Ramos (cell line): ENCODE data around the gene ERG.

Source experiments
- in situ Hi-C: fragments of 300-500 bp; cut with MboI; formaldehyde crosslinking; loops from one replicate; pipeline ENCODE4 v1.14.3; 2022; ENCODE audit warnings: low sequenced_read_pairs; ENCODE audit not compliant: unreplicated experiment

ERG gene

DNA sequence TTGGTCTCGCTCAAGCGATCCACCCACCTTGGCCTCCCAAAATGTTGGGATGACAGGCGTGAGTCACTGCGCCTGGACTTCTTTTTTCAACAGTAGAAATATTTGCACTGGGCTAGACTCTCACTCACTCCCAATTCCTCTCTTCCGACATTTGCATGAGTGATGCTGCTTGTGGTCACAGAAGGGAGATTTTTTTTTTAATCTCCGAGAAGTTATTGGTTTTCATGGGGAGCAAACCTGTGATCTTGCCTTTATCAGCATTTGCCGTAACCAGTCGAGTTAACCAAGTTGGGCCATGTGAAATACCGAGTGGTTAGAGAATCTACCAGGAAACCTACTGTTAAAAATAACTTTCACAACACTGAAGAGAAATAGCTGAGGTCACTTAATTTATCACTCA is 21.1 kb downstream of the ERG start:
- in situ Hi-C loops = no loop called here

GRCh38 chr21:38476385-38476784 is 21.9 kb downstream of the ERG start:
- in situ Hi-C loops = no loop called here

DNA sequence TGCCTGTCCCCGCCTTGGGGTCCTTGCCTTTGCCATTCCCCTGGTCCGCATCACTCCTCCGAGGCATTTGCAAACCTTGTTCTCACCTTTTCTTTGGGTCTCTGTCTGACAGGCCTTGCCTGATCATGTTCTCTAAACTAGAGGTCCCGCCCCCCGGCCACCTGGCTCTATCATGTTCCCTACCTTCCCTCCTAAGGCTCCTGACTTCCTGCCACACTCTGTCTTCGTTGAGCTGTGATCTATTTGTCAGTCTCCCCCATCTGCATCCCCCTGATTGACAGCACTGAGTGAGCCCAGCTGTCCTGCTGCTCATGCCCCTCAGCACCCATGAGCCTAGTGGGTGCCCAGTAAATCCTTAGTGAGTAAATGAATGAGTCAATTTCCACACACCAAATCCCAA is 22.8 kb downstream of the ERG start:
- in situ Hi-C loops = no loop called here

DNA sequence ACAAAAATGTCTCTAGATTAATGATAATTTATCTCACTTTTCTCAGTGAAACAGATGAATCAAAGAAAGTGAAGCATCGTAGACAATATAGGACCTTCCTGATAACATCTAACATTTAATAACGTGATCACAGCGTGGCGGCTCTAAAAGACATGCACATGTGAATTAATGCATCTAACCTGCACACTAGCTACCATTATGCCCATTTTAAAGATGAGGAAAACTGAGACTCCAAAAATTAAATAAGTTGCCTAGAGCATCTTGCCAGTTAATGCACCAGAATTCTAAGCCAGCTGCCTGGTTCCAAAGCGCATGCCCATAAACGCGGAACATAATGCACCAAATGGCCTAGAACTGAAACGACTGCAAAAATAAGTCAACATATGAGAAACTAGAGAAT is 23.5 kb downstream of the ERG start:
- in situ Hi-C loops = no loop called here

DNA sequence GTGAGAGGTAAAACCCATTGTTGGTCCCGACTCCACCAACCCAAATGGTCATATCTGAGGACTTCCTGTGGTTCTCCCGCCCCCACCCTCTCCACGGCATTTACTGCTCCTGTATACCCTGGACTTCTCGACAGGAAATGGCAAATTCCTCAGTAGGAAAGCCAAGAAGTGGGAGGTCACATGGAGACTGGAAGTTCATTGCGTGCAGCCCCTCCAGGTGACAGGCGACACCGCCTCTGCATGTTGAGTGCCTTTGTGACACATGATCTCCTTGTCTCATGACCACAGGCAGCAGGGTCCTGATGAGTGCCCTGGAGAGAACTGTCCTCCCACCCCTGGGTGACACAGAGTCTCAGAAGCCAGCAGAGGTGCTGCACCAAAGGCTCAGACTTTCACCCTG is 24.2 kb downstream of the ERG start:
- in situ Hi-C loops = no loop called here

- in situ Hi-C loops = no loop called here
These were observed 25.7 kb downstream of the ERG start for GRCh38 chr21:38472412-38473108.

DNA sequence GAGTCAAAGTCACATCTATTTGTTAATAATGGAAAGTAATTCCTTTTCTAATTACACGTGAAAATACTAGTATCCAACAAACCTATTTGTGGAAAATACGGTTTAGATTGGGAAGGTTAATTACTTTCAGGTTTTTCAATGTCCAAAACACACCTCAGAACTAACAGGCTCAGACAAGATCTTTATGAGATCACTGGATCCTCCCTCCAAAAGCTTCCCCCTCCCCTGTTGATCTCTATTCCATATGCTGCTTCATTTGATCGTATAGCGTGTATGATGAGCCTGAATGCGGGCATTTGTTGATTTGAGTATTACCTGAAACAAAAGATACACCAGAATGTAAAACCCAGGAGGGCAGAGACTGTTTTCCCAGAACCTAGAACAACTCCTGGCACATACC is 26.5 kb downstream of the ERG start:
- in situ Hi-C loops = no loop called here

- in situ Hi-C loops = no loop called here
These were observed 27.5 kb downstream of the ERG start for GRCh38 chr21:38470755-38471154.

DNA sequence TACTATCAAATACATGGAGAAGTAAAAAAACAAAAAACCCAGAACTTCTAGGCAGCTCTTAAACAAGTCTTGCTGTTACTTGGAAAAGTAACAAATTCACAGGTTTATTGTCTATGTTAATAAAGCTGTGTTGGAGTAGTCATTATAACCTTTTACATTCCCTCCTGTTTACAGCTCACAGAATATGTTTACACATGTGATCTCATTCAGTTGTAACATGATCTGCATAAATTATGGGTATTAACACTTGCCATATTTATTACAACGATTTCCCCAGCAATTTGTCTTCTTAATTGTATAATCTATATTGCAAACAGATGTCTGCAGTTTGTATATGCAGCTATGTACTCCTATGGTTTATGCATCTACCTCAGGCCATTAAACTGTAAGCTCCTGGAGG is 28.6 kb downstream of the ERG start:
- in situ Hi-C loops = no loop called here

DNA sequence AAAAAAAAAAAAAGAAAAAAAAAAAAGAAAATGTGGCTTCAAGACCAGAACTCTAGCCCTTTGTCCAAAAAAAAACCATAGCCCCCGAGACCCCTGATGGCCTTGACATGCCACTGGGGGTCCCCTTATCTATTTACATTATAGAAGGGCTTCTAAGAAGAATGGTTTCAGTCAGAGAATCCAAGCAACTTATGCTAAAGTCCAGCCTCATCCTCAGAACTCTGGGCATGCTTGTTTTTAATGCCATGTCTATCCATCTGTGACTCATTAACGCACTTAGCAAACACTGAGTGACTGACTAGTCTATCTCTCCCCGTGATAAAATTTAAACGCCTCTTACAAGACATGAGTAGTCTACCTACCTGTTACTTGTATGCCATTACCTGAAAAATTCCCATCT is 29.3 kb downstream of the ERG start:
- in situ Hi-C loops = no loop called here

DNA sequence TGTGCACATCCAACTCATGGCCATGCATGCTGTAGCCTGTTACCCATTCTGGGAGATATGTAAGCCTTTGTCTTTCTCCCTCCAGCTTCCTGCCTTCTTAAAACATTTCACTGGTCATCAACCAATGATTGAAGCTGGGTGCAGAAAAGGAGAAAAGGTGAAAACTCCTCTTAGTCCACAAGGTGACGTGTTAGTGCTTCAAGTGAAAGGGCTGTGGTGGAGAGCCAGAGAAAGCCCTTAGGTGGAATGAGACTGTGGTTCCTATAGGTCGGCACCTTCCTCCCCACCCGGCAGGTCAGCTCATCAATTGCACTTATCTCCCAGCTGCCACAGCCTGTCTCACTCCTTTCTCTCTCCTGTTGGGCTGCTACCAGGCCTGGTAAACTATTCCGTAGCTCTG is 30.4 kb downstream of the ERG start:
- in situ Hi-C loops = no loop called here

GRCh38 chr21:38467374-38467773 is 30.9 kb downstream of the ERG start:
- in situ Hi-C loops = no loop called here

DNA sequence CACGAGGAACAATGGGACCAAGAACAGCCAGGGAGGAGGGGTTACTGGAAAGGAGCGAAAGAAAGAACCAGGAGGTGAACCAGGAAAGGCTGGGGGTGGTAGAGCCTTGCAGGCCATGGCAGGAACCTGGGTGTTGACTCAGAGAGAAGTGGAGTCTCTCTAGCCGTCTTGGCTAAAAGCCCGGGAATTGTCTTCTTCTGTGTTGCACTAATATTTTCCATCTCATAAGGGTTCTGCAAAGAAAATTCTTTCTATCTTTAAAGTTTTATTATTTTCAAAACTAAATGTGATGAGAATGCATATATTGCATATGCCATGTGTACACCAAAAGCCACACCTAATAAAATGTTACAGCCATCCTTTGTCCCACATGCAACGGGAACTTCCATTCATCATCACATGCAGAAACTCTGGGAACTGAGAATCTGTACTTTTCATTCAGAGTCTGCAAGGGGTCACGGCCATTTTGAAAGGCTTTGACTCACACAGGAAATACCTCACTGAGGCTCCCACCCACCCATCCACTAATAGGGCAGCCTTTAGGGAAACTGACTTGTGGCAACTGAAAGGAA is 38.0 kb downstream of the ERG start:
- in situ Hi-C loops = no loop called here

GRCh38 chr21:38459490-38459889 is 38.8 kb downstream of the ERG start:
- in situ Hi-C loops = no loop called here

DNA sequence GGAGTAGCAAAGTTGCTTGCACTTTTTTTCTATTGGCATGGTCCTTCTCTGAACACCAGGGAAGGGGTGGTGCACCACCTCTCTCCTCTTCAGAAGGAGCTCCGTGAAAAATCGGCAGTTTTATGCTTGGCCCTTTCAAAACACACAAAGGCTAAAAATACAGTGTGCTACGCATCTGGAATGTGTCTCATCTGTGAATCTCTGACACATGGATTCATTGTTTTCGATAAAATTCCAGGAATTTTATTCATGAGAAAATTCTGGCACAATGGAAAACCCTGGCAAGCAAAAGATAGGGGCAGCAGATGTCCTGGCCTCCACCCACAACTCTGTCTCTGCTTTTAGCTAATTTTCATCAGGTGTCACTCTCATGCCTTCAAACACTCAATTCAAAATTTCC is 42.9 kb downstream of the ERG start:
- in situ Hi-C loops = no loop called here

- in situ Hi-C loops = no loop called here
These were observed 43.6 kb downstream of the ERG start for GRCh38 chr21:38454702-38455101.

GRCh38 chr21:38454161-38454560 is 44.1 kb downstream of the ERG start:
- in situ Hi-C loops = no loop called here

DNA sequence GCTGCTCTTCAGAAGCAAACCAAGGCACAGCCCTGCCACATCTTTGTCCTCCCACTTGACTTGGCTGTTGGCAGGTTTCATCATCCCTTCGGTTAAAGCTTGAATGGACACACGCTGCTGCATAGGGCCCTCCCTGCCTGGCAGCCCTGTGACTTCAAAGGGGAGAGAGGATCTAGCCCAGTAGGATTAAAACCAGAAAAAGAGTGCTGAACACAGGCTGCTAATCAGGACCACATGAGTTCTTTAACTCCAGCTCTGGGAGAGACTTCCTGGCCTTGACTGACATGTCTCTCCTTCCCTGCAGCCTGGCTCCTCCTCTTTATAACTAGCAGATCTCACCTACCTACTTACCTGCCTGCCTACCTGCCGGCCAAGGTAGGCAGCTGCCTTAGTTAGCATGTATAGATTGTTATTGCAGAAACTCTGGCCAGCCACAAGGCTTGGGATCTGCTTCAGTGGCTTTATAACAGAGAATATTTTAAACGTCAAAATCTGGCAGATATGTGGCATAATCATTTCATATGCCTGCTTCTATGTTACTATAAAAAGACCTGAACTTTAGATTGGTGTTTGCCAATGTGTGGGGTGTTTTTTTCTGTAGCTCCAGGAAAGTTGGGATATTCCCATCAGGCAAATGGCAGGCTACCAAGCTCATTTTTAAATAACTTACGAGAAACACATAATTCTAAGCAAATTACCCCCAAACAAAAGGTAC is 49.4 kb downstream of the ERG start:
- in situ Hi-C loops = no loop called here

DNA sequence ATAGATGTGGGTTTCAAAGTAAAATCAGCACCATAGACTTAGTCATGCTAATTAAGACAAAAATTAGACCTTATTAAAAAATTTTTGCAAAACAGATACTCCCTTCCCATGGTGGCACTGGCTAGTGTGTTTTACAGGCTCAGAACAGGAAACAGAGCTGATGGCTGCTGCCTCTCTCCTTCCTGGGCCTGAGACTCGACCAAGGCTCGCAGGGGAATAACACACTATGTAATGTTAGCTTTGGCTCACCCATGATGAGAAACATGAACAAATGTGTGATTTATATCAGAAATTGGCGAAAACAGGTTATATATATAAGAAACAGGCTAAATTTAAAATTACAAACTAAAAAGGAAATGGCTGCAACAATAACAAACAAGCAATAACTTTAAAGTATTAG is 50.7 kb downstream of the ERG start:
- in situ Hi-C loops = no loop called here

DNA sequence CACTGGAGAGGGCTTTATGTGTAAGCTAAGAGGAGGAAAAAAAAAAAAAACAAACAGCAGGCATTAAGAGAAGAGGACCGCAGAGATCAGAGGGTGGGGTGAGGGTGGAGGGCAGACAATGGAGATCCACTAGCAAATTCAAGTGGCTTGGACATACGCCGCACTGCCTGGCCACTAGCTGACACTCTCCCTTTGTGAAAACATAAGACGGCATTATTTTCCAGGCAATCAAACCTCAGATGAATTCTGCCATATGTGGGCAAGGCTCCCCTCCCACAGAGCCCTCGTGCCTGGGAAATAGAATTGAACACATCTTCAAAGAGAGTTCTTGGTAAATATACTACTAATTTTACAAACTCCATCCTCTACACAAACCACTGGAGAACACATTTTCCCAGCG is 53.6 kb downstream of the ERG start:
- in situ Hi-C loops = no loop called here

GRCh38 chr21:38443110-38443509 is 55.2 kb downstream of the ERG start:
- in situ Hi-C loops = no loop called here

- in situ Hi-C loops = no loop called here
These were observed 57.1 kb downstream of the ERG start for GRCh38 chr21:38441153-38441552.
